Mesothelial cell of epicardium (in vitro differentiated cells): ENCODE measurements around the gene VSTM2L. TPM values are rescaled to one million over a fixed set of nuclear protein-coding genes. Genes with fewer than 3 reads are reported as not detected.

Source experiments
- DNase-seq, 2 experiments: peaks; one replicate each; pipeline ENCODE4 v3.0.0; 2021; ENCODE audit warnings: low spot score in 2 of 2; ENCODE audit not compliant: unreplicated experiment in 2 of 2
- H3K27ac Mint-ChIP-seq: 2 replicates; pipeline ENCODE4 v1.8.0; 2021; ENCODE audit warnings: mixed read lengths
- H3K27me3 Mint-ChIP-seq: 2 replicates; pipeline ENCODE4 v1.8.0; 2021; ENCODE audit warnings: low read depth, mixed read lengths
- H3K36me3 Mint-ChIP-seq: 2 replicates; pipeline ENCODE4 v1.8.0; 2021; ENCODE audit warnings: mixed read lengths
- H3K4me1 Mint-ChIP-seq: 2 replicates; pipeline ENCODE4 v1.8.0; 2021; ENCODE audit warnings: mixed read lengths
- H3K4me3 Mint-ChIP-seq: 2 replicates; pipeline ENCODE4 v1.8.0; 2021; ENCODE audit warnings: mild to moderate bottlenecking, moderate library complexity, mixed read lengths
- H3K9me3 Mint-ChIP-seq: 2 replicates; pipeline ENCODE4 v1.8.0; 2021; ENCODE audit warnings: mixed read lengths
- CTCF ChIP-seq: fragments of 200-600 bp; sonication (generic); IDR thresholded peaks from one replicate; pipeline ENCODE4 v1.5.0; 2021; ENCODE audit warnings: antibody characterized with exemption; ENCODE audit not compliant: unreplicated experiment
- total RNA-seq: library from RNA; stranded (reverse); gene quantifications from 3 replicates; pipeline ENCODE4 v1.2.1, GENCODE V29; 2021

The VSTM2L gene
- total RNA-seq, 1 donor from 2014 or later, result 31.9 TPM

GRCh38 chr20:37863289-37863688, 39.6 kb upstream of the VSTM2L start:
- Mint-ChIP-seq H3K36me3 (peaks cover 31% of the 10 kb centered on the region), H3K9me3 (peaks cover 5% of the 10 kb centered on the region), H3K27ac (no peak overlapping the region), H3K27me3 (no peaks in the 10 kb centered on the region), H3K4me3 (no peak overlapping the region), H3K4me1 (peaks cover 31% of the 10 kb centered on the region)
- no peak for DNase-seq
- TF ChIP-seq CTCF, result no peak

- Mint-ChIP-seq H3K36me3 (peaks cover 25% of the 10 kb centered on the region), H3K27me3 (no peaks in the 10 kb centered on the region), H3K4me1 (peaks cover 35% of the 10 kb centered on the region), H3K4me3 (no peak overlapping the region), H3K9me3 (peaks cover 5% of the 10 kb centered on the region), H3K27ac (peak overlapping the region; percentile 36)
- TF ChIP-seq CTCF, result no peak
- no peak for DNase-seq
Observed at GRCh38 chr20:37864298-37864697, 38.6 kb upstream of the VSTM2L start.

GRCh38 chr20:37866051-37866450, 36.9 kb upstream of the VSTM2L start:
- no peak for TF ChIP-seq CTCF
- no peak for DNase-seq
- Mint-ChIP-seq H3K9me3 (no peaks in the 10 kb centered on the region), H3K36me3 (peaks cover 20% of the 10 kb centered on the region), H3K4me1 (peaks cover 37% of the 10 kb centered on the region), H3K4me3 (no peak overlapping the region), H3K27ac (peak overlapping the region; percentile 29), H3K27me3 (no peaks in the 10 kb centered on the region)

GRCh38 chr20:37867289-37868195, 35.4 kb upstream of the VSTM2L start:
- Mint-ChIP-seq H3K36me3 (peaks cover 18% of the 10 kb centered on the region), H3K27ac (peak overlapping the region; percentile 47), H3K27me3 (no peaks in the 10 kb centered on the region), H3K4me1 (peaks cover 37% of the 10 kb centered on the region), H3K9me3 (no peaks in the 10 kb centered on the region), H3K4me3 (no peak overlapping the region)
- TF ChIP-seq CTCF, result no peak
- no peak for DNase-seq

- Mint-ChIP-seq H3K27me3 (no peaks in the 10 kb centered on the region), H3K36me3 (peaks cover 15% of the 10 kb centered on the region), H3K9me3 (no peaks in the 10 kb centered on the region), H3K27ac (no peak overlapping the region), H3K4me1 (peaks cover 31% of the 10 kb centered on the region), H3K4me3 (no peak overlapping the region)
- TF ChIP-seq CTCF, result no peak
- no peak for DNase-seq
Observed at GRCh38 chr20:37868851-37869333, 34.0 kb upstream of the VSTM2L start.
